ENCODE data around the gene ADGRG3.

Gene ADGRG3

DNA sequence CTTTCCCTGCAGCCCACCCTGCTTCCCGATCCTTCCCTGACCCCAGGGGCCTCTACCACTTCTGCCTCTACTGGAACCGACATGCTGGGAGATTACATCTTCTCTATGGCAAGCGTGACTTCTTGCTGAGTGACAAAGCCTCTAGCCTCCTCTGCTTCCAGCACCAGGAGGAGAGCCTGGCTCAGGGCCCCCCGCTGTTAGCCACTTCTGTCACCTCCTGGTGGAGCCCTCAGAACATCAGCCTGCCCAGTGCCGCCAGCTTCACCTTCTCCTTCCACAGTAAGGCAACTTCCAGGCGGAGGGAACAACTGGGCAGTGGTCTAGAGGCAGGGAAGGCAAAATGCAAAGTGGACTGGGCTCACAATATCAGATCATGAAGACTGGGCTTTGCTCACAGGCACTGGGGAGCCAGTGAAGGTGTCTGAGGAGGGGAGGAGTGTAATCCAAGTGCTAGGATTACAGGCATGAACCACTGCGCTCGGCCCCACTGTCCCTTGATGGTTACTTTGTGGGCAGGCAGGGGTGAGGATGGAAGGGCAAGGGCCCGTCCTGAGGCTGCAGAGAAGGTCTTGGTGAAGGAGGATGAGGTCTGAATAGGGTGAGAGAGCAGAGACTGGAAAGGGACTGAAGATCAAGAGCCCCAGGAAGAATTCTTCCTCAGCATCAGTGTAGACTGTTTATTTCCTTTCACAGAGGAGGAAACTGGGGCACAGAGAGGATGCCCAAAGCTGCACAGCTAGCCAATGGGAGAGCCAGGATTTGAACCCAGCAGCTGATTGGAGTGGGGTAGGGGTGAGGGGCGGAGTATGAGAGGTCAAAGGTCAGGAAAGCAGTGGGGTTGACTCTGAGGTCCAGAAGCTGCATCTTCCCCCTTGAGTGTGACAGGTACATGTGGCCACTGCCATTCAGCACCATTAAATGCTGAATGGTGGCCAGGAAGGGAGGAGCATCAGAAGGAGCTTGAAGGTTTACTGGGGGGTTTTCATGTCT lies 16.5 kb upstream of the ADGRG3 start:
- Histone ChIP-seq H3K36me3 (ENCODE audit: control insufficient read depth, low read length) (no peaks in the 10 kb centered on the region), H3K27me3 (ENCODE audit: control insufficient read depth, low read length) (peaks cover 5% of the 10 kb centered on the region), H4K20me1 (ENCODE audit: control insufficient read depth, insufficient read depth, low read depth, low read length) (peaks cover 6% of the 10 kb centered on the region; the same call in 1 of the 2 replicates), H3K9me2 (replicated peaks; ENCODE audit: control insufficient read depth, low read length) (no peaks in the 10 kb centered on the region), H3K27ac (ENCODE audit: low read depth, low read length) (no peak overlapping the region), H3K4me3 (ENCODE audit: low read length) (no peak overlapping the region), H3F3A (ENCODE audit: control insufficient read depth, insufficient read depth) (no peaks in the 10 kb centered on the region), H3K4me1 (ENCODE audit: control insufficient read depth, low read length) (peaks cover 16% of the 10 kb centered on the region), H3K4me2 (ENCODE audit: low read length) (no peak overlapping the region), H3K79me2 (ENCODE audit: control insufficient read depth, low read length) (no peaks in the 10 kb centered on the region), H3K9me3 (ENCODE audit: control insufficient read depth, insufficient read depth, low read length) (no peaks in the 10 kb centered on the region)
- TF ChIP-seq, protein P1, sequence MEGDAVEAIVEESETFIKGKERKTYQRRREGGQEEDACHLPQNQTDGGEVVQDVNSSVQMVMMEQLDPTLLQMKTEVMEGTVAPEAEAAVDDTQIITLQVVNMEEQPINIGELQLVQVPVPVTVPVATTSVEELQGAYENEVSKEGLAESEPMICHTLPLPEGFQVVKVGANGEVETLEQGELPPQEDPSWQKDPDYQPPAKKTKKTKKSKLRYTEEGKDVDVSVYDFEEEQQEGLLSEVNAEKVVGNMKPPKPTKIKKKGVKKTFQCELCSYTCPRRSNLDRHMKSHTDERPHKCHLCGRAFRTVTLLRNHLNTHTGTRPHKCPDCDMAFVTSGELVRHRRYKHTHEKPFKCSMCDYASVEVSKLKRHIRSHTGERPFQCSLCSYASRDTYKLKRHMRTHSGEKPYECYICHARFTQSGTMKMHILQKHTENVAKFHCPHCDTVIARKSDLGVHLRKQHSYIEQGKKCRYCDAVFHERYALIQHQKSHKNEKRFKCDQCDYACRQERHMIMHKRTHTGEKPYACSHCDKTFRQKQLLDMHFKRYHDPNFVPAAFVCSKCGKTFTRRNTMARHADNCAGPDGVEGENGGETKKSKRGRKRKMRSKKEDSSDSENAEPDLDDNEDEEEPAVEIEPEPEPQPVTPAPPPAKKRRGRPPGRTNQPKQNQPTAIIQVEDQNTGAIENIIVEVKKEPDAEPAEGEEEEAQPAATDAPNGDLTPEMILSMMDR (IDR thresholded peaks at IDR 0.05; ENCODE audit: low read depth, low read length, poor library complexity, severe bottlenecking): no peak
- TF ChIP-seq EZH2phosphoT487 (IDR thresholded peaks at IDR 0.05; ENCODE audit: borderline replicate concordance, low read length): no peak

DNA sequence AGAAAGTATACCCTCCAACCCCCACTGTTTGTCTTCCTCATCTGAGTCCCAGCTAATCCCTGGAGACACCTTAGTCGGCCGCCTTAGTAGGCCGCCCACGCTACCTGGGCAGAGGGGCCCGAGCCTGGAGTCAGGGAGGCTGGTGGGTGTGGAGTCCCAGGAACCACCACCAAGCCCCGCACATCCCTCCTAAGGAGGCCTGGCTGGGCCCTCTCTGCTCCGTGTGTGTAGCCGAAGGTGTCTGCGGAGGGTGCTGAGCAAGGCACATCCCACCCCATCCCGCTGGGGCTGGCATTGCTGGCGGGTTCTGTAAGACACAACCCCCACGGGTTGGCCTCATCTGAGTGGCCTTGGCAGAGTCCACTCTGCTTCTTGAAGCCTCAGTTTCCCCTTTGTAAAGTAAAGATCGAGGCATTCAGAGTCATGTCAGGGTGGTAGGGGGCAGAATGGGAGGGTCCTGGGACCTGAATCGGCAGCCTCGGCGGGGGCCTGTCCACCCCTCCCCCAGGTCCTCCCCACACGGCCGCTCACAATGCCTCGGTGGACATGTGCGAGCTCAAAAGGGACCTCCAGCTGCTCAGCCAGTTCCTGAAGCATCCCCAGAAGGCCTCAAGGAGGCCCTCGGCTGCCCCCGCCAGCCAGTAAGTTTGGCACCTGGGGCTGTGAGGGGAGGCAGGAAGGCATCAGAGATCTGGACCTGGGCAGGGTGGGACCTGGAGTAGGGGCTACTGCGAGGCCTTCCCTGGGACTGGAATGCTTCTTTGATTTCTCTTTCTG lies 15.2 kb upstream of the ADGRG3 start:
- H3K27me3 ChIP-seq (ENCODE audit: control insufficient read depth, low read length): no peaks in the 10 kb centered on the region
- H3K4me2 ChIP-seq (ENCODE audit: low read length): no peak overlapping the region
- H3F3A ChIP-seq (ENCODE audit: control insufficient read depth, insufficient read depth): no peaks in the 10 kb centered on the region
- no peak overlapping the region for H3K27ac ChIP-seq (ENCODE audit: low read depth, low read length)
- no peaks in the 10 kb centered on the region for H3K36me3 ChIP-seq (ENCODE audit: control insufficient read depth, low read length)
- no peaks in the 10 kb centered on the region for H3K9me3 ChIP-seq (ENCODE audit: control insufficient read depth, insufficient read depth, low read length)
- peaks cover 6% of the 10 kb centered on the region; the same call in 1 of the 2 replicates for H4K20me1 ChIP-seq (ENCODE audit: control insufficient read depth, insufficient read depth, low read depth, low read length)
- TF ChIP-seq, protein P1 (IDR thresholded peaks at IDR 0.05; ENCODE audit: low read depth, low read length, poor library complexity, severe bottlenecking): no peak
- no peak for TF ChIP-seq EZH2phosphoT487 (IDR thresholded peaks at IDR 0.05; ENCODE audit: borderline replicate concordance, low read length)
- no peaks in the 10 kb centered on the region for H3K79me2 ChIP-seq (ENCODE audit: control insufficient read depth, low read length)
- no peaks in the 10 kb centered on the region for H3K9me2 ChIP-seq (replicated peaks; ENCODE audit: control insufficient read depth, low read length)
- no peak overlapping the region for H3K4me3 ChIP-seq (ENCODE audit: low read length)
- peaks cover 8% of the 10 kb centered on the region for H3K4me1 ChIP-seq (ENCODE audit: control insufficient read depth, low read length)

DNA sequence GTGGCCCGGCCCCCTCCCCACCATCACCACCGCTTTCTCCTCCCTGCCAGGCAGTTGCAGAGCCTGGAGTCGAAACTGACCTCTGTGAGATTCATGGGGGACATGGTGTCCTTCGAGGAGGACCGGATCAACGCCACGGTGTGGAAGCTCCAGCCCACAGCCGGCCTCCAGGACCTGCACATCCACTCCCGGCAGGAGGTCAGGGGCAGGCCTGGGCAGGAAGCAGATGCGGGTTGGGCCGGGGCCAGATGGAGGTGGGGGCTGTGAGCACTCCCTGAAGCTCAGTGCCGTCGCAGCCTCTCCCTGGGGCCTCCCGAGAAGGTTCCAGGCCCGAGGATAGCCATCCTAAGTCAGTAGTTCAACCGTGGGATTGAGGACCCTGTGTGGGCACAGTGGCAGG lies 14.2 kb upstream of the ADGRG3 start:
- TF ChIP-seq, protein P1 (IDR thresholded peaks at IDR 0.05; ENCODE audit: low read depth, low read length, poor library complexity, severe bottlenecking): no peak
- TF ChIP-seq EZH2phosphoT487 (IDR thresholded peaks at IDR 0.05; ENCODE audit: borderline replicate concordance, low read length): no peak
- no peaks in the 10 kb centered on the region for H3K9me3 ChIP-seq (ENCODE audit: control insufficient read depth, insufficient read depth, low read length)
- H3K4me3 ChIP-seq (ENCODE audit: low read length): no peak overlapping the region
- no peaks in the 10 kb centered on the region for H3K79me2 ChIP-seq (ENCODE audit: control insufficient read depth, low read length)
- H4K20me1 ChIP-seq (ENCODE audit: control insufficient read depth, insufficient read depth, low read depth, low read length): no peaks in the 10 kb centered on the region
- no peak overlapping the region for H3K27ac ChIP-seq (ENCODE audit: low read depth, low read length)
- no peaks in the 10 kb centered on the region for H3K36me3 ChIP-seq (ENCODE audit: control insufficient read depth, low read length)
- no peaks in the 10 kb centered on the region for H3K4me1 ChIP-seq (ENCODE audit: control insufficient read depth, low read length)
- no peaks in the 10 kb centered on the region for H3K27me3 ChIP-seq (ENCODE audit: control insufficient read depth, low read length)
- H3K4me2 ChIP-seq (ENCODE audit: low read length): no peak overlapping the region
- H3F3A ChIP-seq (ENCODE audit: control insufficient read depth, insufficient read depth): no peaks in the 10 kb centered on the region
- no peaks in the 10 kb centered on the region for H3K9me2 ChIP-seq (replicated peaks; ENCODE audit: control insufficient read depth, low read length)

Data from DOHH2 (cell line).